NB4 (cell line): ENCODE data around the gene CX3CR1.
"Not testable (repeated sequence)": the region's sequence is repeated elsewhere in the genome, so short reads cannot be mapped to it uniquely, and the experiment has no call there.

Experiments used
- DNase-seq: peaks from one replicate; pipeline ENCODE4 v3.0.0; 2010; ENCODE audit warnings: low read depth
- H3K4me3 ChIP-seq: one replicate; pipeline ENCODE4 v1.5.1; 2011; ENCODE audit warnings: mild to moderate bottlenecking, low read depth, low read length, moderate library complexity
- CTCF ChIP-seq: IDR thresholded peaks from one replicate; pipeline ENCODE4 v1.5.1; 2012; ENCODE audit warnings: low read depth, low read length
- MAX ChIP-seq: IDR thresholded peaks from 2 replicates; pipeline ENCODE4 v1.6.1; 2011; ENCODE audit warnings: low read depth, low read length
- MYC ChIP-seq: IDR thresholded peaks from 2 replicates; pipeline ENCODE4 v1.6.1; 2011; ENCODE audit warnings: low read depth, low read length
- POLR2A ChIP-seq: IDR thresholded peaks from 2 replicates; pipeline ENCODE4 v1.6.1; 2011; ENCODE audit warnings: mild to moderate bottlenecking; ENCODE audit not compliant: insufficient read length; ENCODE audit errors: extremely low read depth

CX3CR1 gene

GRCh38 chr3:39237027-39237426 lies 42.8 kb downstream of the CX3CR1 start:
- TF ChIP-seq MAX (no peak), MYC (no peak), CTCF (no peak), POLR2A (no peak)
- no peak for DNase-seq
- no peak overlapping the region for H3K4me3 ChIP-seq

- DNase-seq = no peak
- no peak overlapping the region for H3K4me3 ChIP-seq
- TF ChIP-seq CTCF (no peak), POLR2A (no peak), MAX (no peak), MYC (no peak)
Observed at GRCh38 chr3:39234651-39235050, 45.2 kb downstream of the CX3CR1 start.

- no peak for TF ChIP-seq MYC
- TF ChIP-seq POLR2A = no peak
- no peak for TF ChIP-seq MAX
- no peak for TF ChIP-seq CTCF
- peak; percentile 27 for DNase-seq
- H3K4me3 ChIP-seq = no peak overlapping the region
Observed at GRCh38 chr3:39232859-39233258, 47.0 kb downstream of the CX3CR1 start.

- no peak for DNase-seq
- H3K4me3 ChIP-seq = no peak overlapping the region
- TF ChIP-seq MAX (no peak), MYC (no peak), POLR2A (no peak), CTCF (no peak)
Observed at GRCh38 chr3:39230453-39230852, 49.4 kb downstream of the CX3CR1 start.

GRCh38 chr3:39228496-39228895 lies 51.3 kb downstream of the CX3CR1 start:
- no peak for DNase-seq
- no peak overlapping the region for H3K4me3 ChIP-seq
- no peak for TF ChIP-seq CTCF
- TF ChIP-seq MYC = no peak

- not testable (repeated sequence) for DNase-seq, H3K4me3 ChIP-seq
Observed at GRCh38 chr3:39227596-39227995, 52.2 kb downstream of the CX3CR1 start.
